ENCODE data around the gene RIMKLA. TPM values are rescaled to one million over a fixed set of nuclear protein-coding genes. Genes with fewer than 3 reads are reported as not detected.

Gene RIMKLA
- total RNA-seq, result under 0.01 and 0.05 TPM in 2 replicates

- peak; percentile 53 for DNase-seq
Measured at GRCh38 chr1:42380586-42381279, at the start of gene RIMKLA. Gene RIMKLA, plus strand, starts transcription at chr1:42380792. Its CDS starts 143 bp downstream, at chr1:42380935.

- DNase-seq, result no peak
Measured at GRCh38 chr1:42332877-42333276, 47.7 kb upstream of the RIMKLA start.

- DNase-seq, result peak; percentile 33
Measured at GRCh38 chr1:42333662-42334239, 46.8 kb upstream of the RIMKLA start.

- peak; percentile 82 for DNase-seq
Measured at GRCh38 chr1:42334240-42335049, 46.1 kb upstream of the RIMKLA start.

- DNase-seq, result peak; percentile 98
Measured at GRCh38 chr1:42335050-42335808, 45.4 kb upstream of the RIMKLA start, which contains the start of gene FOXJ3. Gene FOXJ3, minus strand, starts transcription at chr1:42335235. Its CDS starts 24,142 bp downstream, at chr1:42311093.

- DNase-seq, result peak; percentile 35
Measured at GRCh38 chr1:42335809-42336518, 44.6 kb upstream of the RIMKLA start.

GRCh38 chr1:42336978-42337377 lies 43.6 kb upstream of the RIMKLA start:
- no peak for DNase-seq

- DNase-seq, result peak; percentile 48
Measured at GRCh38 chr1:42340093-42340492, 40.5 kb upstream of the RIMKLA start.

GRCh38 chr1:42340901-42341300 lies 39.7 kb upstream of the RIMKLA start:
- no peak for DNase-seq

GRCh38 chr1:42343049-42343448 lies 37.5 kb upstream of the RIMKLA start:
- DNase-seq, result no peak

GRCh38 chr1:42348498-42348897 lies 32.1 kb upstream of the RIMKLA start:
- DNase-seq, result no peak

GRCh38 chr1:42350086-42350485 lies 30.5 kb upstream of the RIMKLA start:
- peak; percentile 26 for DNase-seq

GRCh38 chr1:42358791-42359190 lies 21.8 kb upstream of the RIMKLA start:
- no peak for DNase-seq

GRCh38 chr1:42359466-42359865 lies 21.1 kb upstream of the RIMKLA start:
- no peak for DNase-seq

GRCh38 chr1:42364089-42364488 lies 16.5 kb upstream of the RIMKLA start:
- no peak for DNase-seq

GRCh38 chr1:42364542-42364941 lies 16.1 kb upstream of the RIMKLA start:
- DNase-seq, result no peak

GRCh38 chr1:42365118-42365517 lies 15.5 kb upstream of the RIMKLA start:
- no peak for DNase-seq

GRCh38 chr1:42368096-42368795 lies 12.3 kb upstream of the RIMKLA start:
- no peak for DNase-seq

GRCh38 chr1:42369471-42369870 lies 11.1 kb upstream of the RIMKLA start:
- DNase-seq, result no peak

GRCh38 chr1:42370876-42371549 lies 9.6 kb upstream of the RIMKLA start:
- DNase-seq, result no peak

- no peak for DNase-seq
Measured at GRCh38 chr1:42372796-42373195, 7.8 kb upstream of the RIMKLA start.
